Peyer's patch (tissue), 4 donors: ENCODE measurements around the gene ZNF680.

Experiments
- CTCF ChIP-seq, 6 experiments: fragments of 450-650 bp in 4 of 6; fragments of 200-600 bp in 2 of 6; sonication (generic) in 1 of 6; IDR thresholded peaks; one replicate each; pipeline ENCODE4 v1.5.1; 2017 to 2019; ENCODE audit warnings: antibody characterized with exemption in 6 of 6, mild to moderate bottlenecking in 3 of 6, moderate library complexity in 1 of 6
- POLR2A ChIP-seq, 2 donors: fragments of 450-650 bp; IDR thresholded peaks; one replicate each; pipeline ENCODE4 v1.5.1; 2017; ENCODE audit warnings: antibody characterized with exemption in 2 of 2, mild to moderate bottlenecking in 2 of 2, moderate library complexity in 2 of 2

- TF ChIP-seq CTCF (IDR thresholded peaks at IDR 0.05) (no peak), POLR2A (IDR thresholded peaks at IDR 0.05) (no peak)
These were observed 29.1 kb downstream of the ZNF680 start for GRCh38 chr7:64533756-64534155.
